Measurements from ENCODE around the gene CAMK2N2.

The CAMK2N2 gene

DNA sequence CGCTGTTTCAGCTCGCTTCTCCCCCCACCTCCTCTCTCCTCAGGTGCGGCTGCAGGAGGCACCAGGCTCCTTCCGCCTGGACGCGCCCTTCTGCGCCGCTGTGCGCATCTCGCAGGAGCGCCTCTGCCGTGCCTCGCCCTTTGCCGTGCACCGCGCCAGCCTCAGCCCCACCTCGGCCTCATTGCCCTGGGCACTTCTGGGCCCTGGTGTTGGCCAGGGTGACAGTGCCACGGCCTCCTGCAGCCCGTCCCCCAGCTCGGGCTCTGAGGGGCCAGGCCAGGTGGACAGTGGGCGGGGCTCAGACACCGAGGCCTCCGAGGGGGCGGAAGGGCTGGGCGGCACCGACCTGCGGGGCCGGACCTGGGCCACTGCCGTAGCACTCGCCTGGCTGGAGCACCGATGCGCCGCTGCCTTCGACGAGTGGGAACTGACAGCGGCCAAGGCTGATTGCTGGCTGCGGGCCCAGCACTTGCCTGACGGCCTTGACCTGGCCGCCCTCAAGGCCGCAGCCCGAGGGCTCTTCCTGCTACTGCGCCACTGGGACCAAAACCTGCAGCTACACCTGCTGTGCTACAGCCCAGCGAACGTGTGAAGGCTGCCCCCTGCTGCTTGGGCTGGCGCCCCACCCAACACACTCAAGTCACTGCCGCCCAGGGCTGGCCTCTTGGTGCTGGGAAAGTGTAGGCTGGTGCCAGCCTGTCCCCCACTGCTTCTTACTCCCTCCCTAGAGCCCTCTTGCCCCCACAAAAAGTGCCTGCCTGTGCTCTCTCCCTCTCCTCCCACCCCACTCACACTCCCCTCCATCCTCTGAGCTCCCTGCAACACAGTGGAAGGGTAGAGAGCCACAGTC, 19.7 kb downstream of the CAMK2N2 start:
- Histone ChIP-seq H3K4me3 (ENCODE audit: low read length) (no peak overlapping the region), H3K36me3 (ENCODE audit: control insufficient read depth, low read length) (peaks cover 38% of the 10 kb centered on the region), H3K9me3 (ENCODE audit: control insufficient read depth, insufficient read depth, low read length) (no peaks in the 10 kb centered on the region), H3K4me2 (ENCODE audit: low read length) (no peak overlapping the region), H3K27ac (ENCODE audit: low read depth, low read length) (no peak overlapping the region), H3K79me2 (ENCODE audit: control insufficient read depth, low read length) (peaks cover 8% of the 10 kb centered on the region), H3K9me2 (replicated peaks; ENCODE audit: control insufficient read depth, low read length) (no peaks in the 10 kb centered on the region), H3K4me1 (ENCODE audit: control insufficient read depth, low read length) (peaks cover 7% of the 10 kb centered on the region), H3F3A (ENCODE audit: control insufficient read depth, insufficient read depth) (0 out of 2 replicates have a peak, but pooled peaks cover 2% of the 10 kb centered on the region), H3K27me3 (ENCODE audit: control insufficient read depth, low read length) (no peaks in the 10 kb centered on the region), H4K20me1 (ENCODE audit: control insufficient read depth, insufficient read depth, low read depth, low read length) (no peaks in the 10 kb centered on the region)
- TF ChIP-seq EZH2phosphoT487 (IDR thresholded peaks at IDR 0.05; ENCODE audit: borderline replicate concordance, low read length) = no peak
- TF ChIP-seq, protein P1, sequence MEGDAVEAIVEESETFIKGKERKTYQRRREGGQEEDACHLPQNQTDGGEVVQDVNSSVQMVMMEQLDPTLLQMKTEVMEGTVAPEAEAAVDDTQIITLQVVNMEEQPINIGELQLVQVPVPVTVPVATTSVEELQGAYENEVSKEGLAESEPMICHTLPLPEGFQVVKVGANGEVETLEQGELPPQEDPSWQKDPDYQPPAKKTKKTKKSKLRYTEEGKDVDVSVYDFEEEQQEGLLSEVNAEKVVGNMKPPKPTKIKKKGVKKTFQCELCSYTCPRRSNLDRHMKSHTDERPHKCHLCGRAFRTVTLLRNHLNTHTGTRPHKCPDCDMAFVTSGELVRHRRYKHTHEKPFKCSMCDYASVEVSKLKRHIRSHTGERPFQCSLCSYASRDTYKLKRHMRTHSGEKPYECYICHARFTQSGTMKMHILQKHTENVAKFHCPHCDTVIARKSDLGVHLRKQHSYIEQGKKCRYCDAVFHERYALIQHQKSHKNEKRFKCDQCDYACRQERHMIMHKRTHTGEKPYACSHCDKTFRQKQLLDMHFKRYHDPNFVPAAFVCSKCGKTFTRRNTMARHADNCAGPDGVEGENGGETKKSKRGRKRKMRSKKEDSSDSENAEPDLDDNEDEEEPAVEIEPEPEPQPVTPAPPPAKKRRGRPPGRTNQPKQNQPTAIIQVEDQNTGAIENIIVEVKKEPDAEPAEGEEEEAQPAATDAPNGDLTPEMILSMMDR (IDR thresholded peaks at IDR 0.05; ENCODE audit: low read depth, low read length, poor library complexity, severe bottlenecking) = peak; percentile 56

DNA sequence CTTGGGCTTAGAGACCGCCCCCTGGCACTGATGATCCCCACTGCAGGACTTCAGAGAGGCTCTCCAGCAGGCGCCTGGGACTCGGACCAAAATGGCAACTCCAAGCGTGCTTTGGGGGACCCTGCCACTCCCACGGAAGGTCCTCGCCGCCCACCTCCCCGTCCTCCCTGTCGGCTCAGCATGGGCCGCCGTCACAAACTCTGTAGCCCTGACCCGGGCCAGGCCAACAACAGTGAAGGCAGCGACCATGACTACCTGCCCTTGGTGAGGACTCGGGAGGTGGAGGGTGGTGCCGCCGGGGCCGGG, 20.3 kb downstream of the CAMK2N2 start:
- peaks cover 7% of the 10 kb centered on the region for H3K4me1 ChIP-seq (ENCODE audit: control insufficient read depth, low read length)
- H3K36me3 ChIP-seq (ENCODE audit: control insufficient read depth, low read length) = peaks cover 38% of the 10 kb centered on the region
- H3K4me2 ChIP-seq (ENCODE audit: low read length) = no peak overlapping the region

DNA sequence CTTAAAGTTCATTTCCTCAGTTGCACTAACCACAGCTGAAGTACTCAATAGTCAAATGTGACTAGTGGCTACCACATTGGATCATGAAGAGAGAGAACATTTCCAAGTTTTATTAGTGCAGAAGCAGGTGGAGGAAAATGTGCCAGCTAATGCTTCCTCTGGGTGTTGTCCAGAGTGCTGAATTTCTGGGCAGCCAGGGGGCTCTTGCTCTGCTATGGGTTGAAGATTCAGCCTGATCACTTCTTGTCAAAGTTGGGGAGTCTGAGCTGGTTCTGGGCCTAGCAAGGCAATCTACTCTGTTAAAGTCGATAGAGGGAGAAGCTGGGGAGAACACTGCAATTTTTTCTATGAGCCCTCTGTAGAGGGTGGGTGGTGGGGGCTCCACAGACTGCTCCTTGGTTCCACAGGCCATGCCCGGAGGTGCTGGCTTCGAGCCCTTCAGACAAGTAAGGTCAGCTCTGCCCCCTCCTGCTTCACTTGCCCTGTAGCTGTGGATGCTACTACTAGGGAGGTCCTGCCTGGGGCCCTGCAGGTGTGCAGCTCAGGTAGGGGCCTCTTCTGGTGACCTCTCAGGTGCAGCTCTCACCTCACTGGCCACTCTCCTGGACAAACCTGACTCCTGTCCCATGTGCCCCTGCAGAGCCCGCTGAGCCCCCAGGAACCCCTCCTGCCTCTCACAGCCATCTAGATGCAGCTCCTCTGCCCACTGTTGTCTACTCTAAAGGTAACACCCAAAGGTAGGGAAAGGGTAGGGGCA, 20.8 kb downstream of the CAMK2N2 start:
- Histone ChIP-seq H3K4me2 (ENCODE audit: low read length) (no peak overlapping the region), H3K27me3 (ENCODE audit: control insufficient read depth, low read length) (no peaks in the 10 kb centered on the region), H3K36me3 (ENCODE audit: control insufficient read depth, low read length) (peaks cover 37% of the 10 kb centered on the region), H3F3A (ENCODE audit: control insufficient read depth, insufficient read depth) (0 out of 2 replicates have a peak, but pooled peaks cover 2% of the 10 kb centered on the region), H3K79me2 (ENCODE audit: control insufficient read depth, low read length) (no peaks in the 10 kb centered on the region; the same call in 1 of the 2 replicates), H3K4me1 (ENCODE audit: control insufficient read depth, low read length) (peaks cover 7% of the 10 kb centered on the region), H3K4me3 (ENCODE audit: low read length) (no peak overlapping the region), H3K27ac (ENCODE audit: low read depth, low read length) (no peak overlapping the region), H4K20me1 (ENCODE audit: control insufficient read depth, insufficient read depth, low read depth, low read length) (no peaks in the 10 kb centered on the region), H3K9me3 (ENCODE audit: control insufficient read depth, insufficient read depth, low read length) (no peaks in the 10 kb centered on the region), H3K9me2 (replicated peaks; ENCODE audit: control insufficient read depth, low read length) (no peaks in the 10 kb centered on the region)
- TF ChIP-seq, protein P1 (IDR thresholded peaks at IDR 0.05; ENCODE audit: low read depth, low read length, poor library complexity, severe bottlenecking) = no peak
- no peak for TF ChIP-seq EZH2phosphoT487 (IDR thresholded peaks at IDR 0.05; ENCODE audit: borderline replicate concordance, low read length)

More for the DNA sequence above, 20.3 kb downstream of the CAMK2N2 start:
- H3K79me2 ChIP-seq (ENCODE audit: control insufficient read depth, low read length) = peaks cover 3% of the 10 kb centered on the region
- H4K20me1 ChIP-seq (ENCODE audit: control insufficient read depth, insufficient read depth, low read depth, low read length) = no peaks in the 10 kb centered on the region
- TF ChIP-seq EZH2phosphoT487 (IDR thresholded peaks at IDR 0.05; ENCODE audit: borderline replicate concordance, low read length) = no peak
- TF ChIP-seq, protein P1 (IDR thresholded peaks at IDR 0.05; ENCODE audit: low read depth, low read length, poor library complexity, severe bottlenecking) = no peak
- H3K4me3 ChIP-seq (ENCODE audit: low read length) = no peak overlapping the region
- H3K27ac ChIP-seq (ENCODE audit: low read depth, low read length) = no peak overlapping the region
- no peaks in the 10 kb centered on the region for H3K27me3 ChIP-seq (ENCODE audit: control insufficient read depth, low read length)
- no peaks in the 10 kb centered on the region for H3K9me2 ChIP-seq (replicated peaks; ENCODE audit: control insufficient read depth, low read length)
- H3F3A ChIP-seq (ENCODE audit: control insufficient read depth, insufficient read depth) = 0 out of 2 replicates have a peak, but pooled peaks cover 2% of the 10 kb centered on the region
- no peaks in the 10 kb centered on the region for H3K9me3 ChIP-seq (ENCODE audit: control insufficient read depth, insufficient read depth, low read length)

Measured in DOHH2 (cell line).